WTC11 (cell line): ENCODE results near the gene TAC4.

ENCODE experiments used
- ATF1 ChIP-seq: sonication (generic); formaldehyde crosslinking; IDR thresholded peaks from 2 replicates; pipeline ENCODE4 v1.8.1; 2023; ENCODE audit warnings: mild to moderate bottlenecking, moderate library complexity, missing genetic modification reagents
- ESRRA ChIP-seq: sonication (generic); formaldehyde crosslinking; IDR thresholded peaks from 2 replicates; pipeline ENCODE4 v1.8.1; 2022; ENCODE audit warnings: mild to moderate bottlenecking, missing genetic modification reagents, borderline replicate concordance
- JUN ChIP-seq: sonication (generic); formaldehyde crosslinking; IDR thresholded peaks from 2 replicates; pipeline ENCODE4 v1.8.0; 2023; ENCODE audit warnings: mild to moderate bottlenecking, missing genetic modification reagents
- KAT7 ChIP-seq: sonication (generic); formaldehyde crosslinking; IDR thresholded peaks from 2 replicates; pipeline ENCODE4 v1.8.1; 2023; ENCODE audit warnings: missing genetic modification reagents, mild to moderate bottlenecking, borderline replicate concordance
- MXD4 ChIP-seq: fragments of 250-450 bp; sonication (Bioruptor Pico); IDR thresholded peaks from 2 replicates; pipeline ENCODE4 v1.8.0; 2021; ENCODE audit warnings: mild to moderate bottlenecking, moderate library complexity, borderline replicate concordance
- ZNF138 ChIP-seq: sonication (generic); formaldehyde crosslinking; conservative IDR thresholded peaks from 2 replicates; pipeline ENCODE4 v1.8.1; 2022; ENCODE audit warnings: mild to moderate bottlenecking, moderate library complexity, missing genetic modification reagents
- TF ChIP-seq, protein P1 (sequence below): fragments of 200-600 bp; IDR thresholded peaks from 2 replicates; pipeline ENCODE4 v1.8.0; 2022; ENCODE audit warnings: antibody characterized with exemption
- TF ChIP-seq, protein P2 (sequence below): fragments of 250-450 bp; sonication (Bioruptor Pico); IDR thresholded peaks from 2 replicates; pipeline ENCODE4 v1.9.0; 2021; ENCODE audit warnings: mild to moderate bottlenecking
- TF ChIP-seq, protein P3 (sequence below): sonication (generic); formaldehyde crosslinking; IDR thresholded peaks from 2 replicates; pipeline ENCODE4 v1.8.1; 2023; ENCODE audit warnings: mild to moderate bottlenecking, missing genetic modification reagents, moderate library complexity
- TF ChIP-seq, protein P4 (sequence below): sonication (generic); formaldehyde crosslinking; IDR thresholded peaks from 2 replicates; pipeline ENCODE4 v1.8.1; 2023; ENCODE audit warnings: mild to moderate bottlenecking, missing genetic modification reagents
- TF ChIP-seq, protein P5 (sequence below): sonication (generic); formaldehyde crosslinking; IDR thresholded peaks from 2 replicates; pipeline ENCODE4 v1.8.0; 2022; ENCODE audit warnings: mild to moderate bottlenecking, missing genetic modification reagents
- TF ChIP-seq, protein P6 (sequence below): sonication (generic); formaldehyde crosslinking; IDR thresholded peaks from 2 replicates; pipeline ENCODE4 v1.8.0; 2023; ENCODE audit warnings: missing genetic modification reagents
- TF ChIP-seq, protein P7 (sequence below): fragments of 250-450 bp; sonication (Bioruptor Pico); IDR thresholded peaks from 2 replicates; pipeline ENCODE4 v1.9.0; 2021; ENCODE audit warnings: mild to moderate bottlenecking, borderline replicate concordance

DNA sequence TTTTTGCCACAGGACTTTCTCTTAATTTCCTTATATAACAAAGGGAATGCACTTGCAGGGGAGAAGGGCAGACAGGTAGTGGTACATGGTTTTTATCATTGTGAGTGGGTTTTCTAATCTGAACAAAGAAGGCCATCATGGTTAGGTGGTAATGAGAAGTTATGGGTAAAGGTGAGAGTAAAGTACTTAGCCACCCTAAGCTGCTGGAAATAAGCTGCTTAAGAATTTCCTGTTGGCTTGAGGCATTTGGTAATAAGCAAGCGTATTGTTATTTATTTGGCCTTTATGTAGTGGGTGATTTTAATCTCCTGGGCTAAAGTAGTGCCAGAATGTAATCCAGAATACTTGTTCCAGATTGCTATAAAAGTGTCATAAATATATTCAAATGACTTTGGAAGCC is 27.1 kb downstream of the TAC4 start:
- TF ChIP-seq, protein P1, sequence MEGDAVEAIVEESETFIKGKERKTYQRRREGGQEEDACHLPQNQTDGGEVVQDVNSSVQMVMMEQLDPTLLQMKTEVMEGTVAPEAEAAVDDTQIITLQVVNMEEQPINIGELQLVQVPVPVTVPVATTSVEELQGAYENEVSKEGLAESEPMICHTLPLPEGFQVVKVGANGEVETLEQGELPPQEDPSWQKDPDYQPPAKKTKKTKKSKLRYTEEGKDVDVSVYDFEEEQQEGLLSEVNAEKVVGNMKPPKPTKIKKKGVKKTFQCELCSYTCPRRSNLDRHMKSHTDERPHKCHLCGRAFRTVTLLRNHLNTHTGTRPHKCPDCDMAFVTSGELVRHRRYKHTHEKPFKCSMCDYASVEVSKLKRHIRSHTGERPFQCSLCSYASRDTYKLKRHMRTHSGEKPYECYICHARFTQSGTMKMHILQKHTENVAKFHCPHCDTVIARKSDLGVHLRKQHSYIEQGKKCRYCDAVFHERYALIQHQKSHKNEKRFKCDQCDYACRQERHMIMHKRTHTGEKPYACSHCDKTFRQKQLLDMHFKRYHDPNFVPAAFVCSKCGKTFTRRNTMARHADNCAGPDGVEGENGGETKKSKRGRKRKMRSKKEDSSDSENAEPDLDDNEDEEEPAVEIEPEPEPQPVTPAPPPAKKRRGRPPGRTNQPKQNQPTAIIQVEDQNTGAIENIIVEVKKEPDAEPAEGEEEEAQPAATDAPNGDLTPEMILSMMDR, result no peak
- TF ChIP-seq, protein P2, sequence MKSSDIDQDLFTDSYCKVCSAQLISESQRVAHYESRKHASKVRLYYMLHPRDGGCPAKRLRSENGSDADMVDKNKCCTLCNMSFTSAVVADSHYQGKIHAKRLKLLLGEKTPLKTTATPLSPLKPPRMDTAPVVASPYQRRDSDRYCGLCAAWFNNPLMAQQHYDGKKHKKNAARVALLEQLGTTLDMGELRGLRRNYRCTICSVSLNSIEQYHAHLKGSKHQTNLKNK (CRISPR knock-in tag), result no peak
- TF ChIP-seq JUN (CRISPR knock-in tag) (no peak), ZNF138 (no peak), ATF1 (CRISPR knock-in tag) (no peak), MXD4 (CRISPR knock-in tag) (no peak), ESRRA (CRISPR knock-in tag) (no peak), KAT7 (CRISPR knock-in tag) (no peak)
- TF ChIP-seq, protein P3, sequence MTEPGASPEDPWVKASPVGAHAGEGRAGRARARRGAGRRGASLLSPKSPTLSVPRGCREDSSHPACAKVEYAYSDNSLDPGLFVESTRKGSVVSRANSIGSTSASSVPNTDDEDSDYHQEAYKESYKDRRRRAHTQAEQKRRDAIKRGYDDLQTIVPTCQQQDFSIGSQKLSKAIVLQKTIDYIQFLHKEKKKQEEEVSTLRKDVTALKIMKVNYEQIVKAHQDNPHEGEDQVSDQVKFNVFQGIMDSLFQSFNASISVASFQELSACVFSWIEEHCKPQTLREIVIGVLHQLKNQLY (CRISPR knock-in tag), result no peak
- TF ChIP-seq, protein P4, sequence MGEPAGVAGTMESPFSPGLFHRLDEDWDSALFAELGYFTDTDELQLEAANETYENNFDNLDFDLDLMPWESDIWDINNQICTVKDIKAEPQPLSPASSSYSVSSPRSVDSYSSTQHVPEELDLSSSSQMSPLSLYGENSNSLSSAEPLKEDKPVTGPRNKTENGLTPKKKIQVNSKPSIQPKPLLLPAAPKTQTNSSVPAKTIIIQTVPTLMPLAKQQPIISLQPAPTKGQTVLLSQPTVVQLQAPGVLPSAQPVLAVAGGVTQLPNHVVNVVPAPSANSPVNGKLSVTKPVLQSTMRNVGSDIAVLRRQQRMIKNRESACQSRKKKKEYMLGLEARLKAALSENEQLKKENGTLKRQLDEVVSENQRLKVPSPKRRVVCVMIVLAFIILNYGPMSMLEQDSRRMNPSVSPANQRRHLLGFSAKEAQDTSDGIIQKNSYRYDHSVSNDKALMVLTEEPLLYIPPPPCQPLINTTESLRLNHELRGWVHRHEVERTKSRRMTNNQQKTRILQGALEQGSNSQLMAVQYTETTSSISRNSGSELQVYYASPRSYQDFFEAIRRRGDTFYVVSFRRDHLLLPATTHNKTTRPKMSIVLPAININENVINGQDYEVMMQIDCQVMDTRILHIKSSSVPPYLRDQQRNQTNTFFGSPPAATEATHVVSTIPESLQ (CRISPR knock-in tag), result no peak
- TF ChIP-seq, protein P5, sequence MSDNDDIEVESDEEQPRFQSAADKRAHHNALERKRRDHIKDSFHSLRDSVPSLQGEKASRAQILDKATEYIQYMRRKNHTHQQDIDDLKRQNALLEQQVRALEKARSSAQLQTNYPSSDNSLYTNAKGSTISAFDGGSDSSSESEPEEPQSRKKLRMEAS, result no peak
- TF ChIP-seq, protein P6, sequence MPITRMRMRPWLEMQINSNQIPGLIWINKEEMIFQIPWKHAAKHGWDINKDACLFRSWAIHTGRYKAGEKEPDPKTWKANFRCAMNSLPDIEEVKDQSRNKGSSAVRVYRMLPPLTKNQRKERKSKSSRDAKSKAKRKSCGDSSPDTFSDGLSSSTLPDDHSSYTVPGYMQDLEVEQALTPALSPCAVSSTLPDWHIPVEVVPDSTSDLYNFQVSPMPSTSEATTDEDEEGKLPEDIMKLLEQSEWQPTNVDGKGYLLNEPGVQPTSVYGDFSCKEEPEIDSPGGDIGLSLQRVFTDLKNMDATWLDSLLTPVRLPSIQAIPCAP (CRISPR knock-in tag), result no peak
- TF ChIP-seq, protein P7, sequence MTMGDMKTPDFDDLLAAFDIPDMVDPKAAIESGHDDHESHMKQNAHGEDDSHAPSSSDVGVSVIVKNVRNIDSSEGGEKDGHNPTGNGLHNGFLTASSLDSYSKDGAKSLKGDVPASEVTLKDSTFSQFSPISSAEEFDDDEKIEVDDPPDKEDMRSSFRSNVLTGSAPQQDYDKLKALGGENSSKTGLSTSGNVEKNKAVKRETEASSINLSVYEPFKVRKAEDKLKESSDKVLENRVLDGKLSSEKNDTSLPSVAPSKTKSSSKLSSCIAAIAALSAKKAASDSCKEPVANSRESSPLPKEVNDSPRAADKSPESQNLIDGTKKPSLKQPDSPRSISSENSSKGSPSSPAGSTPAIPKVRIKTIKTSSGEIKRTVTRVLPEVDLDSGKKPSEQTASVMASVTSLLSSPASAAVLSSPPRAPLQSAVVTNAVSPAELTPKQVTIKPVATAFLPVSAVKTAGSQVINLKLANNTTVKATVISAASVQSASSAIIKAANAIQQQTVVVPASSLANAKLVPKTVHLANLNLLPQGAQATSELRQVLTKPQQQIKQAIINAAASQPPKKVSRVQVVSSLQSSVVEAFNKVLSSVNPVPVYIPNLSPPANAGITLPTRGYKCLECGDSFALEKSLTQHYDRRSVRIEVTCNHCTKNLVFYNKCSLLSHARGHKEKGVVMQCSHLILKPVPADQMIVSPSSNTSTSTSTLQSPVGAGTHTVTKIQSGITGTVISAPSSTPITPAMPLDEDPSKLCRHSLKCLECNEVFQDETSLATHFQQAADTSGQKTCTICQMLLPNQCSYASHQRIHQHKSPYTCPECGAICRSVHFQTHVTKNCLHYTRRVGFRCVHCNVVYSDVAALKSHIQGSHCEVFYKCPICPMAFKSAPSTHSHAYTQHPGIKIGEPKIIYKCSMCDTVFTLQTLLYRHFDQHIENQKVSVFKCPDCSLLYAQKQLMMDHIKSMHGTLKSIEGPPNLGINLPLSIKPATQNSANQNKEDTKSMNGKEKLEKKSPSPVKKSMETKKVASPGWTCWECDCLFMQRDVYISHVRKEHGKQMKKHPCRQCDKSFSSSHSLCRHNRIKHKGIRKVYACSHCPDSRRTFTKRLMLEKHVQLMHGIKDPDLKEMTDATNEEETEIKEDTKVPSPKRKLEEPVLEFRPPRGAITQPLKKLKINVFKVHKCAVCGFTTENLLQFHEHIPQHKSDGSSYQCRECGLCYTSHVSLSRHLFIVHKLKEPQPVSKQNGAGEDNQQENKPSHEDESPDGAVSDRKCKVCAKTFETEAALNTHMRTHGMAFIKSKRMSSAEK, result no peak
